ENCODE results near the gene PHLDA1. TPM values are rescaled to one million over a fixed set of nuclear protein-coding genes. Genes with fewer than 3 reads are reported as not detected.
A peak's percentile ranks its signal among the peaks of the same experiment; 100 is the strongest.

The PHLDA1 gene
- total and polyA plus RNA-seq, 2 of the 13 experiments (the other 11 are each of a cell fraction or from before 2014, with no cell fraction given) = 33.8 to 41.0 TPM

- TF ChIP-seq AHDC1 (CRISPR knock-in tag; IDR thresholded peaks at IDR 0.05; ENCODE audit: borderline replicate concordance) (0 out of 2 replicates have a peak, but pooled peaks have one; percentile 5), ZSCAN20 (CRISPR knock-in tag; IDR thresholded peaks at IDR 0.05; ENCODE audit: borderline replicate concordance) (no peak), MBD4 (IDR thresholded peaks at IDR 0.05; ENCODE audit: borderline replicate concordance, low read length) (no peak), KLF13 (CRISPR knock-in tag; IDR thresholded peaks at IDR 0.05) (no peak), ZNF710 (CRISPR knock-in tag; IDR thresholded peaks at IDR 0.05; ENCODE audit: borderline replicate concordance) (peak; percentile 48; the same call in 1 of the 2 replicates), ZEB1 (IDR thresholded peaks at IDR 0.05; ENCODE audit: insufficient replicate concordance, low read depth) (no peak), TRIM24 (CRISPR knock-in tag; IDR thresholded peaks at IDR 0.05) (no peak), ZNF225 (CRISPR knock-in tag; IDR thresholded peaks at IDR 0.05) (no peak), SOX6 (IDR thresholded peaks at IDR 0.05) (no peak), SOX6 (CRISPR knock-in tag; IDR thresholded peaks at IDR 0.05) (peak; percentile 40; the same call in 1 of the 2 replicates), SMC3 (IDR thresholded peaks at IDR 0.05; ENCODE audit: low read length) (no peak), TEF (CRISPR knock-in tag; IDR thresholded peaks at IDR 0.05) (0 out of 2 replicates have a peak, but pooled peaks have one; percentile 51), MIXL1 (CRISPR knock-in tag; IDR thresholded peaks at IDR 0.05) (no peak), ZNF329 (CRISPR knock-in tag; IDR thresholded peaks at IDR 0.05; ENCODE audit: low read depth) (no peak), ZNF563 (CRISPR knock-in tag; IDR thresholded peaks at IDR 0.05) (no peak), ZNF503 (CRISPR knock-in tag; IDR thresholded peaks at IDR 0.05) (no peak), SMAD9 (CRISPR knock-in tag; IDR thresholded peaks at IDR 0.05) (no peak), GRHL1 (CRISPR knock-in tag; conservative IDR thresholded peaks at IDR 0.05) (no peak), HDAC1 (CRISPR knock-in tag; IDR thresholded peaks at IDR 0.05) (0 out of 2 replicates have a peak, but pooled peaks have one; percentile 32), CBX5 (CRISPR knock-in tag; IDR thresholded peaks at IDR 0.05; ENCODE audit: borderline replicate concordance) (no peak)
Observed at GRCh38 chr12:76029982-76030340, 1.6 kb downstream of the PHLDA1 start (continued).
